ENCODE results near the gene ZNF23. TPM values are rescaled to one million over a fixed set of nuclear protein-coding genes. Genes with fewer than 3 reads are reported as not detected.
A peak's percentile ranks its signal among the peaks of the same experiment; 100 is the strongest.

Gene ZNF23
- total RNA-seq, 2 experiments from 2014 or later = 10.4 to 11.1 TPM

DNA sequence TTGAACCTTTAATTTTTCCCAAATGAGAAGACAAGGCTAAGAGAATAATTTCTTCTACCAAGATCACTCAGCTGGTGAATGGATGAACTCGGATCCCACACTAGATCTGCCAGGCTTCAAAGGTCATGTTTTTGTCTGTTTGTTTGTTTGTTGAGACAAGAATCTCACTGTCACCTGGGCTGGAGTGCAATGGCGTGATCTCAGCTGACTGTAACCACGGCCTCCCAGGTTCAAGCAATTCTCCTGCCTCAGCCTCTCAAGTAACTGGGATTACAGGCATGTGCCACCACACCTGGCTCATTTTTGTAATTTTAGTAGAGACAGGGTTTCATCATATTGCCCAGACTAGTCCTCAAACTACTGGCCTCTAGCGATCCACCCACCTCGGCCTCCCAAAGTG lies 20.5 kb upstream of the ZNF23 start:
- POLR2A ChIA-PET = no interaction called here
- Mint-ChIP-seq H3K27me3 (no peaks in the 10 kb centered on the region), H3K27ac (no peak overlapping the region), H3K36me3 (ENCODE audit: low read depth) (peaks cover 2% of the 10 kb centered on the region), H3K9me3 (no peaks in the 10 kb centered on the region), H3K4me1 (ENCODE audit: low read depth) (peaks cover 13% of the 10 kb centered on the region), H3K4me3 (no peak overlapping the region)
- intact Hi-C loops (cut with micrococcal nuclease) = no loop called here
- ATAC-seq (no peak), DNase-seq (no peak)
- TF ChIP-seq, protein P1, sequence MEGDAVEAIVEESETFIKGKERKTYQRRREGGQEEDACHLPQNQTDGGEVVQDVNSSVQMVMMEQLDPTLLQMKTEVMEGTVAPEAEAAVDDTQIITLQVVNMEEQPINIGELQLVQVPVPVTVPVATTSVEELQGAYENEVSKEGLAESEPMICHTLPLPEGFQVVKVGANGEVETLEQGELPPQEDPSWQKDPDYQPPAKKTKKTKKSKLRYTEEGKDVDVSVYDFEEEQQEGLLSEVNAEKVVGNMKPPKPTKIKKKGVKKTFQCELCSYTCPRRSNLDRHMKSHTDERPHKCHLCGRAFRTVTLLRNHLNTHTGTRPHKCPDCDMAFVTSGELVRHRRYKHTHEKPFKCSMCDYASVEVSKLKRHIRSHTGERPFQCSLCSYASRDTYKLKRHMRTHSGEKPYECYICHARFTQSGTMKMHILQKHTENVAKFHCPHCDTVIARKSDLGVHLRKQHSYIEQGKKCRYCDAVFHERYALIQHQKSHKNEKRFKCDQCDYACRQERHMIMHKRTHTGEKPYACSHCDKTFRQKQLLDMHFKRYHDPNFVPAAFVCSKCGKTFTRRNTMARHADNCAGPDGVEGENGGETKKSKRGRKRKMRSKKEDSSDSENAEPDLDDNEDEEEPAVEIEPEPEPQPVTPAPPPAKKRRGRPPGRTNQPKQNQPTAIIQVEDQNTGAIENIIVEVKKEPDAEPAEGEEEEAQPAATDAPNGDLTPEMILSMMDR (IDR thresholded peaks at IDR 0.05) = no peak
- CTCF ChIA-PET = interaction anchor here (1.7 to 1.8 kb wide), 2 partner anchors 20 to 129 kb away, joined by 4 read pairs; no protein-coding TSS in a partner anchor

DNA sequence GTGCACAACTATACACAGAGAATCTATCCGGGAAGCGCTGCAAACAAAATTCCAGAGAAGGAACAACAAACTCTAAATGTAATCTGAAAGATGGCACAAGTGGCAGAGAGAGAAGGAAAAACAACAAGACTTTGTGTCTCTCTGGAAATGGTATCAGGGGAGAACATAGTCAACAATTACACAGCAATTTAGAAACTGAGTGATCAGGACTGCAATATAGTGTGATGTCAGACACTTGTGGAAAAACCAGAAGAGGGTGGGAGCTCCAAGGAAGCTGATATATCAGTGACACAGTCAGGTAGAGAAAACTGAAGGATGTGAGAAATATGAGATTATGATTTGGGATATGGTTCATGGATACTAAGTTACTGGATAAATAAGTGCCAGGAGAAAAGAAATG lies 18.9 kb upstream of the ZNF23 start:
- CTCF ChIA-PET = interaction anchor here (1.1 to 1.8 kb wide), 2 partner anchors 9 to 18 kb away, joined by 4 read pairs; partner anchors contain the start of gene ZNF19
- peaks cover 9% of the 10 kb centered on the region for H3K36me3 Mint-ChIP-seq (ENCODE audit: low read depth)
- H3K27ac Mint-ChIP-seq = no peak overlapping the region
- TF ChIP-seq, protein P1 (IDR thresholded peaks at IDR 0.05) = no peak
- POLR2A ChIA-PET = no interaction called here
- H3K9me3 Mint-ChIP-seq = no peaks in the 10 kb centered on the region
- DNase-seq (no peak), ATAC-seq (no peak)
- intact Hi-C loops (cut with micrococcal nuclease) = no loop called here
- no peaks in the 10 kb centered on the region for H3K27me3 Mint-ChIP-seq
- H3K4me1 Mint-ChIP-seq (ENCODE audit: low read depth) = peaks cover 13% of the 10 kb centered on the region
- H3K4me3 Mint-ChIP-seq = no peak overlapping the region

DNA sequence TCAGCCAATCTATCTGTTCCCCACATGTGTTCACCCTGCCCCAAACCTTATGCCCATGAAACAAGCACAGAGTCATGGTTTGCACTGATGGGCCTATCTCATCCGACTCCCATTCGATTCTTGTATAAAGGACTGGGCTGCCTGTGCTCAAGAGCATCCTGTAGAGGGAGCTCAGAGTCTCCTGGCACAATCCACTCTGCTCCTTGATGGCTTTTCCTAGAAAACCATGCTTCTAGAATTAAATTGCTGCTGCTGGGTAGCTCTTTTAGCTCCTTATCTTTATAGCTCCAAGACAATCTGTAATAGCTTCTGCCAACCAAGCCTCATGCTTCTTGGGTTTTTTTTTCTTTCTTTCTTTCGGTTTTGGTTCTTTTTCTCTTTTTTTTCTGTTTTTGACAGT lies 17.4 kb upstream of the ZNF23 start:
- intact Hi-C loops (cut with micrococcal nuclease) = no loop called here
- no peak for ATAC-seq
- peaks cover 9% of the 10 kb centered on the region for H3K36me3 Mint-ChIP-seq (ENCODE audit: low read depth)
- CTCF ChIA-PET = interaction anchor here (1.0 to 1.3 kb wide), 3 partner anchors 19 to 22 kb away, joined by 3 to 5 read pairs (median 3); no protein-coding TSS in a partner anchor
- TF ChIP-seq, protein P1 (IDR thresholded peaks at IDR 0.05) = no peak
- no peaks in the 10 kb centered on the region for H3K27me3 Mint-ChIP-seq
- no peaks in the 10 kb centered on the region for H3K9me3 Mint-ChIP-seq
- H3K4me3 Mint-ChIP-seq = no peak overlapping the region
- POLR2A ChIA-PET = interaction anchor here (0.6 to 0.7 kb wide), 2 partner anchors 90 to 713 kb away, joined by 3 to 5 read pairs; no protein-coding TSS in a partner anchor
- H3K4me1 Mint-ChIP-seq (ENCODE audit: low read depth) = peaks cover 8% of the 10 kb centered on the region
- peak; percentile 18 for DNase-seq
- H3K27ac Mint-ChIP-seq = no peak overlapping the region

DNA sequence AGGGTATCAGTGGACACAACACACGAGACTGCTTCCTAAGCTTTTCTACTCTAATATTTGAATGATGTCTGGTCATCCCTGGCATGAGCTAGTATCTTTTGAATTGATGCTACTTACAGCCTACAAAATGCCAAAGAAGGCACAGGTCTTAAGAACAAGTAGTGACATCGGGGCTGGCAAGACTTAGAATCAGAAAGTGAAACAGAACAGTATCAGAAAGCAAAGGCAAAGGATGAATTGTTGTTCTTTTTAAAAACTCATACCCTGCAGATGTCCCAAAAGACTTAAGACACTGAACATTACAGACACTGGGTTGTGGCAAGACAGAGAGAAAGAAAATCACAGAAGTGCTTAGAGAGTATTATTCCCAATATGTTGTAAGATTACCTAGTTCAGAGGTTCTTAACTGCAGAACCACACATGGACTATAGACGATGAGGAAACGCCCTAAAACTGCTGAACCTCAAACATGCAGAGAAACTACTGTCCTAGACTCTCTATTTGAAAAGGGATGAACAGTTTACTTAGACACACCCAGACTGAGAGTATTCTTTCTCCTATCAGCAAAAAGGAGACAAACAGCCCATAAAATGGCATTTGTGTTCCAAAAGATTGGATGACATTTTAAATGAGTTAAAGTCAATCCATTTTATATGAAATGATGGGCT lies 14.5 kb upstream of the ZNF23 start:
- TF ChIP-seq, protein P1 (IDR thresholded peaks at IDR 0.05) = no peak
- POLR2A ChIA-PET = no interaction called here
- CTCF ChIA-PET = interaction anchor here (0.9 to 2.3 kb wide), 5 partner anchors 11 to 64 kb away, joined by 3 to 11 read pairs (median 3); partner anchors contain the start of gene ZNF23
- DNase-seq = no peak
- Mint-ChIP-seq H3K9me3 (no peaks in the 10 kb centered on the region), H3K27me3 (no peaks in the 10 kb centered on the region), H3K4me3 (no peak overlapping the region), H3K27ac (no peak overlapping the region), H3K36me3 (ENCODE audit: low read depth) (peaks cover 9% of the 10 kb centered on the region), H3K4me1 (ENCODE audit: low read depth) (no peaks in the 10 kb centered on the region)
- ATAC-seq = no peak
- intact Hi-C loops (cut with micrococcal nuclease) = no loop called here

DNA sequence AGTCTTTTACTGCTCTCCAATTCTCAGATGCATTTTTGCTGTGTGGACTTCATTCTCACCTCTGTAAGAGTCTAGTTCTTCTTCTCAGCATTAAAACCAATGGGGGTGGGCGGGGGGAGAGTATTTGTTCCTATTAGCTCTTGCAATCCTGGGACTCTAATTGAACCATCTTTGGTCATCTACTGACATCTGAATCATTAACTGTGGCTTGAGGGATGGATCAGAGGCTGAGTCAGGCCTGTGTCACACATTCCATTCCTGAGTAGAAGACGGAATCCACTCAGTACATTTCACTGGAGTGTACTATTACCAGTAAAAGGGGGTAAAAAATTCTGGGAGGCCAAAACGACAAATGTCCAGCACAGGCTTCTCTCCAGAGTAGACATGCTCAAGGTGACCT lies 12.8 kb upstream of the ZNF23 start:
- Mint-ChIP-seq H3K27ac (no peak overlapping the region), H3K9me3 (no peaks in the 10 kb centered on the region), H3K4me3 (no peak overlapping the region), H3K36me3 (ENCODE audit: low read depth) (peaks cover 9% of the 10 kb centered on the region), H3K27me3 (no peaks in the 10 kb centered on the region), H3K4me1 (ENCODE audit: low read depth) (no peaks in the 10 kb centered on the region)
- ATAC-seq (no peak), DNase-seq (no peak)
- ChIA-PET POLR2A (interaction anchor here (0.8 to 1.2 kb wide), 3 partner anchors 9 to 13 kb away, joined by 3 read pairs; partner anchors contain the start of gene ZNF23), CTCF (interaction anchor here (1.1 to 2.3 kb wide), 2 partner anchors 25 to 62 kb away, joined by 5 to 11 read pairs; no protein-coding TSS in a partner anchor)
- TF ChIP-seq, protein P1 (IDR thresholded peaks at IDR 0.05) = no peak
- intact Hi-C loops (cut with micrococcal nuclease) = no loop called here

Data from activated CD8-positive, alpha-beta T cell treated with anti-CD3 and anti-CD28 coated beads for 36 hours (primary cell).